Neural cell (in vitro differentiated cells): Measurements from ENCODE around the gene PANK4. TPM values are rescaled to one million over a fixed set of nuclear protein-coding genes. Genes with fewer than 3 reads are reported as not detected.

Source experiments
- H2AFZ ChIP-seq: fragments of 200-600, 300-800 bp; sonication (generic), shearing (Covaris generic); 2 replicates; pipeline ENCODE4 v1.6.0; 2014; ENCODE audit warnings: low read depth, mild to moderate bottlenecking, antibody characterized with exemption, low read length, moderate library complexity
- H3F3A ChIP-seq: fragments of 200-600 bp; shearing (Covaris generic); 2 replicates; pipeline ENCODE4 v1.6.1; 2016; ENCODE audit warnings: mild to moderate bottlenecking, moderate library complexity, mixed read lengths, antibody characterized with exemption, low read length; ENCODE audit not compliant: insufficient read depth, poor library complexity, severe bottlenecking
- H3K27ac ChIP-seq: fragments of 200-600, 300-800 bp; sonication (generic), shearing (Covaris generic); 2 replicates; pipeline ENCODE4 v1.5.1; 2014; ENCODE audit warnings: mild to moderate bottlenecking, low read length, moderate library complexity
- H3K27me3 ChIP-seq: fragments of 300-800, 200-600 bp; sonication (generic), shearing (Covaris generic); 2 replicates; pipeline ENCODE4 v1.6.0; 2014; ENCODE audit warnings: mild to moderate bottlenecking, low read depth, low read length, moderate library complexity; ENCODE audit not compliant: insufficient read depth
- H3K36me3 ChIP-seq: fragments of 300-800, 200-600 bp; sonication (generic), shearing (Covaris generic); 2 replicates; pipeline ENCODE4 v1.5.1; 2014; ENCODE audit warnings: mild to moderate bottlenecking, antibody characterized with exemption, low read length, moderate library complexity; ENCODE audit not compliant: insufficient read depth
- H3K4me2 ChIP-seq: fragments of 300-800, 200-600 bp; sonication (generic), shearing (Covaris generic); 2 replicates; pipeline ENCODE4 v1.6.0; 2014; ENCODE audit warnings: mild to moderate bottlenecking, low read length
- H3K4me3 ChIP-seq: fragments of 300-800, 200-600 bp; sonication (generic), shearing (Covaris generic); 2 replicates; pipeline ENCODE4 v1.5.1; 2014; ENCODE audit warnings: mild to moderate bottlenecking, low read length, moderate library complexity
- H3K79me2 ChIP-seq: fragments of 200-600 bp; shearing (Covaris generic); replicated peaks from 2 replicates; pipeline ENCODE4 v1.6.0; 2014; ENCODE audit warnings: mild to moderate bottlenecking, low read length, moderate library complexity; ENCODE audit not compliant: insufficient read depth
- H3K9ac ChIP-seq: fragments of 300-800, 200-600 bp; sonication (generic), shearing (Covaris generic); 2 replicates; pipeline ENCODE4 v1.6.1; 2016; ENCODE audit warnings: mild to moderate bottlenecking, low read length, mixed read lengths
- H3K9me2 ChIP-seq: fragments of 200-600 bp; shearing (Covaris generic); 2 replicates; pipeline ENCODE4 v1.6.1; 2016; ENCODE audit warnings: mild to moderate bottlenecking, low read length, mixed read lengths; ENCODE audit not compliant: insufficient read depth
- H3K9me3 ChIP-seq: fragments of 200-600, 300-800 bp; sonication (generic), shearing (Covaris generic); 2 replicates; pipeline ENCODE4 v1.6.1; 2016; ENCODE audit warnings: mild to moderate bottlenecking, mixed run types, low read length, moderate library complexity, mixed read lengths
- H4K20me1 ChIP-seq: fragments of 200-600 bp; shearing (Covaris generic); 2 replicates; pipeline ENCODE4 v1.6.1; 2016; ENCODE audit warnings: mild to moderate bottlenecking, mixed run types; ENCODE audit not compliant: insufficient read depth
- EP300 ChIP-seq: fragments of 450-650 bp; conservative IDR thresholded peaks from 2 replicates; pipeline ENCODE4 v1.6.1; 2014; ENCODE audit warnings: antibody characterized with exemption, mild to moderate bottlenecking, moderate library complexity; ENCODE audit not compliant: poor library complexity, severe bottlenecking
- EZH2 ChIP-seq: fragments of 200-600, 300-800 bp; shearing (Covaris generic), sonication (generic); IDR thresholded peaks from 2 replicates; pipeline ENCODE4 v1.6.1; 2014; ENCODE audit warnings: antibody characterized with exemption, low read length, borderline replicate concordance, mild to moderate bottlenecking; ENCODE audit not compliant: insufficient read depth, poor library complexity, severe bottlenecking
- MXI1 ChIP-seq: fragments of 450-650 bp; conservative IDR thresholded peaks from 2 replicates; pipeline ENCODE4 v1.6.1; 2014; ENCODE audit warnings: antibody characterized with exemption, mild to moderate bottlenecking; ENCODE audit not compliant: poor library complexity, severe bottlenecking
- POLR2AphosphoS5 ChIP-seq: IDR thresholded peaks from 2 replicates; pipeline ENCODE4 v1.6.1; 2012
- RAD21 ChIP-seq: fragments of 450-650 bp; conservative IDR thresholded peaks from 2 replicates; pipeline ENCODE4 v1.6.1; 2014; ENCODE audit warnings: antibody characterized with exemption, mild to moderate bottlenecking, moderate library complexity
- REST ChIP-seq: IDR thresholded peaks from 2 replicates; pipeline ENCODE4 v1.6.1; 2012; ENCODE audit warnings: borderline replicate concordance
- SMC3 ChIP-seq: fragments of 450-650 bp; conservative IDR thresholded peaks from 2 replicates; pipeline ENCODE4 v1.6.1; 2014; ENCODE audit warnings: antibody characterized with exemption, mild to moderate bottlenecking, moderate library complexity; ENCODE audit not compliant: poor library complexity
- TAF1 ChIP-seq: IDR thresholded peaks from 2 replicates; pipeline ENCODE4 v1.6.1; 2012; ENCODE audit warnings: low read depth
- polyA plus RNA-seq: library from polyadenylated mRNA; depleted of rRNA; stranded (reverse); fragments of >200 nt; gene quantifications from 2 replicates; pipeline ENCODE4 v1.2.3, GENCODE V29; 2014
- TF ChIP-seq, protein P1 (sequence below): fragments of 450-650 bp; IDR thresholded peaks from 2 replicates; pipeline ENCODE4 v1.5.1; 2014; ENCODE audit warnings: antibody characterized with exemption, mild to moderate bottlenecking, moderate library complexity; ENCODE audit not compliant: poor library complexity, severe bottlenecking

PANK4 gene
- polyA plus RNA-seq, 1 donor from 2014 or later: 37.9 TPM

DNA sequence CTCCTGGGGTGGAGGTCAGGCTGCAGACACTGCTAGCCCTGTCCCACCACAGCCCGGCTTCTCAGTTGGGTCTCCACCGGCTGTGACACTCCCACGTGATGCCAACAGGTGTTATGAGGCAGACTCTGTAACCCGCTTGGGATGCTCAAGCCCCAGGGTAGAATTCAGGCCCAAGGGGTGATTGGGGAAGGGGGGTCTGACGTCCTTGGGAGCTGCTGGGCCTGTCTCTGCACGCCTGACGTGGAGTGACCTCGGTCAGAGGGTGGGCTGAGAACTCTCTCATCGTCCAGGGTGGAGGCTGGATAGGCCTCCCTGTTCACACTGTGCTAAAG, 11.4 kb upstream of the PANK4 start:
- TF ChIP-seq, protein P1, sequence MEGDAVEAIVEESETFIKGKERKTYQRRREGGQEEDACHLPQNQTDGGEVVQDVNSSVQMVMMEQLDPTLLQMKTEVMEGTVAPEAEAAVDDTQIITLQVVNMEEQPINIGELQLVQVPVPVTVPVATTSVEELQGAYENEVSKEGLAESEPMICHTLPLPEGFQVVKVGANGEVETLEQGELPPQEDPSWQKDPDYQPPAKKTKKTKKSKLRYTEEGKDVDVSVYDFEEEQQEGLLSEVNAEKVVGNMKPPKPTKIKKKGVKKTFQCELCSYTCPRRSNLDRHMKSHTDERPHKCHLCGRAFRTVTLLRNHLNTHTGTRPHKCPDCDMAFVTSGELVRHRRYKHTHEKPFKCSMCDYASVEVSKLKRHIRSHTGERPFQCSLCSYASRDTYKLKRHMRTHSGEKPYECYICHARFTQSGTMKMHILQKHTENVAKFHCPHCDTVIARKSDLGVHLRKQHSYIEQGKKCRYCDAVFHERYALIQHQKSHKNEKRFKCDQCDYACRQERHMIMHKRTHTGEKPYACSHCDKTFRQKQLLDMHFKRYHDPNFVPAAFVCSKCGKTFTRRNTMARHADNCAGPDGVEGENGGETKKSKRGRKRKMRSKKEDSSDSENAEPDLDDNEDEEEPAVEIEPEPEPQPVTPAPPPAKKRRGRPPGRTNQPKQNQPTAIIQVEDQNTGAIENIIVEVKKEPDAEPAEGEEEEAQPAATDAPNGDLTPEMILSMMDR: no peak
- TF ChIP-seq RAD21 (no peak), EP300 (no peak), EZH2 (no peak), MXI1 (no peak), SMC3 (no peak), REST (no peak), POLR2AphosphoS5 (no peak), TAF1 (no peak)
- no peaks in the 10 kb centered on the region for H3K79me2 ChIP-seq
- H3K27ac ChIP-seq: no peak overlapping the region
- no peaks in the 10 kb centered on the region for H3K9me2 ChIP-seq
- no peak overlapping the region for H3K4me3 ChIP-seq
- H4K20me1 ChIP-seq: no peaks in the 10 kb centered on the region
- no peaks in the 10 kb centered on the region for H3F3A ChIP-seq
- no peaks in the 10 kb centered on the region for H3K36me3 ChIP-seq
- no peak overlapping the region for H3K9ac ChIP-seq
- H3K27me3 ChIP-seq: no peaks in the 10 kb centered on the region
- no peak overlapping the region for H2AFZ ChIP-seq
- H3K4me2 ChIP-seq: no peak overlapping the region
- H3K9me3 ChIP-seq: no peaks in the 10 kb centered on the region

DNA sequence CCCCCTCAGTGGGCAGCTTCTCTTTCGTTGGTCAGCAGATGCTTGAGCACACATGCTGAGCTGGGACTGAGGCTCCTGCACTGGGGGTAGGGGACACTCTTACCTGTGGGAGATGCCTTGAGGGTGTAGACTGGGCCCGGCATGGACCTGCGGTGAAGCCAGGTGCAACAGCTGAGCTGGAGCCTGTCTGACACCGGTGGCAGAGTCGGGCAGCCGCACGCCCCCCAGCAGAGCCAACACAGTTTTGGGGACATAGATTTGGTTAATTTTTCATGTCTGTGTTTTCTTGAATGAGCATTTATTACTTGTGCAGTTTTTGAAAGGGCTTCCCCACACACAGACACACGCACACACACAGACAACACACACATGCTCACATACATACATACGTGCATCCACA, 9.6 kb upstream of the PANK4 start:
- Histone ChIP-seq H3K9me2 (no peaks in the 10 kb centered on the region), H3K4me3 (no peak overlapping the region), H4K20me1 (no peaks in the 10 kb centered on the region), H3K9me3 (no peaks in the 10 kb centered on the region), H3K4me2 (no peak overlapping the region), H3K9ac (no peak overlapping the region), H3F3A (no peaks in the 10 kb centered on the region), H3K27me3 (no peaks in the 10 kb centered on the region), H2AFZ (no peak overlapping the region), H3K36me3 (no peaks in the 10 kb centered on the region), H3K27ac (no peak overlapping the region), H3K79me2 (peaks cover 6% of the 10 kb centered on the region)
- TF ChIP-seq EZH2 (no peak), MXI1 (no peak), RAD21 (no peak), TAF1 (no peak), EP300 (no peak), REST (no peak), POLR2AphosphoS5 (no peak), SMC3 (no peak)
- TF ChIP-seq, protein P1: no peak
